ENCODE results near the gene HRH1. TPM values are rescaled to one million over a fixed set of nuclear protein-coding genes. Genes with fewer than 3 reads are reported as not detected.

Gene HRH1
- total RNA-seq, 4 donors from 2014 or later = 2.0 to 9.7 (median 8.0) TPM

- Histone ChIP-seq H3K27me3 (no peaks in the 10 kb centered on the region), H3K4me3 (no peak overlapping the region), H3K4me1 (peaks cover 4 to 22% (median 15%) of the 10 kb centered on the region in 4 donors), H3K27ac (peak overlapping the region; percentile 51 to 78 (median 58)), H3K9me3 (no peaks in the 10 kb centered on the region), H3K36me3 (no peaks in the 10 kb centered on the region)
- intact Hi-C loops (cut with DNase I; ENCODE audit: low total_unique reads) (no loop called here), in situ Hi-C loops (cut with MboI; ENCODE audit: low pct_ligation_motif_present in 1 of 4, low pct_unique_long_range_greater_than_20kb in 1 of 4, low sequenced_read_pairs in 3 of 4) (no loop called here)
- WGBS, 2 donors (ENCODE audit: low coverage in 1 of 2) = 95 to 100% methylated on average over 1 to 6 of the region's 6 CpGs
- no peak for DNase-seq
- TF ChIP-seq POLR2A (IDR thresholded peaks at IDR 0.05) (no peak), CTCF (IDR thresholded peaks at IDR 0.05) (no peak), POLR2AphosphoS5 (IDR thresholded peaks at IDR 0.05) (no peak), EP300 (IDR thresholded peaks at IDR 0.05; ENCODE audit: low read depth) (no peak)
Observed at GRCh38 chr3:11137627-11137959, 16.7 kb upstream of the HRH1 start.

GRCh38 chr3:11138371-11138770 lies 15.9 kb upstream of the HRH1 start:
- no peaks in the 10 kb centered on the region for H3K9me3 ChIP-seq
- no peaks in the 10 kb centered on the region for H3K27me3 ChIP-seq
- in situ Hi-C loops (cut with MboI; ENCODE audit: low pct_ligation_motif_present in 1 of 4, low pct_unique_long_range_greater_than_20kb in 1 of 4, low sequenced_read_pairs in 3 of 4) = no loop called here
- 76% methylated on average over 2 of the region's 2 CpGs; no CpG with 5 or more reads in 1 of the 2 donors for WGBS, 2 donors (ENCODE audit: low coverage in 1 of 2)
- H3K27ac ChIP-seq = no peak overlapping the region
- intact Hi-C loops (cut with DNase I; ENCODE audit: low total_unique reads) = no loop called here
- no peak for DNase-seq
- peaks cover 4 to 22% (median 15%) of the 10 kb centered on the region in 4 donors for H3K4me1 ChIP-seq
- TF ChIP-seq EP300 (IDR thresholded peaks at IDR 0.05; ENCODE audit: low read depth) (no peak), POLR2A (IDR thresholded peaks at IDR 0.05) (no peak)
- H3K4me3 ChIP-seq = no peak overlapping the region
- H3K36me3 ChIP-seq = no peaks in the 10 kb centered on the region

- Histone ChIP-seq H3K27me3 (no peaks in the 10 kb centered on the region), H3K27ac (peak overlapping the region; percentile 70 to 84 (median 78)), H3K4me1 (peaks cover 4 to 22% (median 15%) of the 10 kb centered on the region in 4 donors), H3K9me3 (no peaks in the 10 kb centered on the region), H3K36me3 (no peaks in the 10 kb centered on the region), H3K4me3 (peak overlapping the region in 2 of 4 donors; percentile 11 to 34)
- intact Hi-C loops (cut with DNase I; ENCODE audit: low total_unique reads) = loop anchor here (5.0 kb wide), 1 partner anchor 1713 kb away; no protein-coding TSS in a partner anchor
- TF ChIP-seq POLR2AphosphoS5 (IDR thresholded peaks at IDR 0.05) (peak in 2 of 3 donors; percentile 27 to 58), CTCF (IDR thresholded peaks at IDR 0.05) (no peak), EP300 (IDR thresholded peaks at IDR 0.05; ENCODE audit: low read depth) (no peak), POLR2A (IDR thresholded peaks at IDR 0.05) (peak; percentile 34)
- in situ Hi-C loops (cut with MboI; ENCODE audit: low pct_ligation_motif_present in 1 of 4, low pct_unique_long_range_greater_than_20kb in 1 of 4, low sequenced_read_pairs in 3 of 4) = no loop called here
- 23 to 24% methylated on average over 4 to 13 of the region's 13 CpGs for WGBS, 2 donors (ENCODE audit: low coverage in 1 of 2)
- DNase-seq = peak; percentile 80
Observed at GRCh38 chr3:11140030-11140712, 14.1 kb upstream of the HRH1 start.

GRCh38 chr3:11140713-11141104 lies 13.6 kb upstream of the HRH1 start:
- intact Hi-C loops (cut with DNase I; ENCODE audit: low total_unique reads) (loop anchor here (5.0 kb wide), 1 partner anchor 1713 kb away; no protein-coding TSS in a partner anchor), in situ Hi-C loops (cut with MboI; ENCODE audit: low pct_ligation_motif_present in 1 of 4, low pct_unique_long_range_greater_than_20kb in 1 of 4, low sequenced_read_pairs in 3 of 4) (no loop called here)
- TF ChIP-seq CTCF (IDR thresholded peaks at IDR 0.05) (no peak), POLR2AphosphoS5 (IDR thresholded peaks at IDR 0.05) (no peak), EP300 (IDR thresholded peaks at IDR 0.05; ENCODE audit: low read depth) (no peak), POLR2A (IDR thresholded peaks at IDR 0.05) (no peak)
- H3K27ac ChIP-seq = peak overlapping the region; percentile 70 to 84 (median 78)
- 37% methylated on average over 2 of the region's 2 CpGs; no CpG with 5 or more reads in 1 of the 2 donors for WGBS, 2 donors (ENCODE audit: low coverage in 1 of 2)
- no peaks in the 10 kb centered on the region for H3K9me3 ChIP-seq
- no peaks in the 10 kb centered on the region for H3K36me3 ChIP-seq
- DNase-seq = no peak
- H3K4me1 ChIP-seq = peaks cover 4 to 22% (median 15%) of the 10 kb centered on the region in 4 donors
- H3K4me3 ChIP-seq = no peak overlapping the region
- no peaks in the 10 kb centered on the region for H3K27me3 ChIP-seq
